ENCODE data around the gene AP5Z1. TPM values are rescaled to one million over a fixed set of nuclear protein-coding genes. Genes with fewer than 3 reads are reported as not detected.

The AP5Z1 gene
- total RNA-seq, 2 experiments from 2014 or later = 47.3 to 55.0 TPM

GRCh38 chr7:4835398-4836205 lies 60.2 kb downstream of the AP5Z1 start:
- Mint-ChIP-seq H3K27ac (no peak overlapping the region), H3K27me3 (ENCODE audit: low read depth) (no peaks in the 10 kb centered on the region), H3K9me3 (ENCODE audit: insufficient read depth) (no peaks in the 10 kb centered on the region), H3K4me1 (ENCODE audit: low read depth) (no peaks in the 10 kb centered on the region), H3K4me3 (no peak overlapping the region), H3K36me3 (ENCODE audit: low read depth) (no peaks in the 10 kb centered on the region)
- DNase-seq (no peak), ATAC-seq (no peak)
- CTCF ChIA-PET = no interaction called here
- POLR2A ChIA-PET = no interaction called here

- CTCF ChIA-PET = no interaction called here
- ATAC-seq (no peak), DNase-seq (no peak)
- Mint-ChIP-seq H3K36me3 (ENCODE audit: low read depth) (no peaks in the 10 kb centered on the region), H3K4me3 (no peak overlapping the region), H3K27ac (no peak overlapping the region), H3K4me1 (ENCODE audit: low read depth) (no peaks in the 10 kb centered on the region), H3K27me3 (ENCODE audit: low read depth) (no peaks in the 10 kb centered on the region), H3K9me3 (ENCODE audit: insufficient read depth) (no peaks in the 10 kb centered on the region)
- POLR2A ChIA-PET = no interaction called here
These were observed 60.8 kb downstream of the AP5Z1 start for GRCh38 chr7:4836206-4836661.

GRCh38 chr7:4837041-4837802 lies 61.8 kb downstream of the AP5Z1 start:
- no peaks in the 10 kb centered on the region for H3K36me3 Mint-ChIP-seq (ENCODE audit: low read depth)
- CTCF ChIA-PET = no interaction called here
- no peaks in the 10 kb centered on the region for H3K27me3 Mint-ChIP-seq (ENCODE audit: low read depth)
- POLR2A ChIA-PET = no interaction called here
- ATAC-seq = no peak
- no peak overlapping the region for H3K4me3 Mint-ChIP-seq
- no peaks in the 10 kb centered on the region for H3K9me3 Mint-ChIP-seq (ENCODE audit: insufficient read depth)
- no peaks in the 10 kb centered on the region for H3K4me1 Mint-ChIP-seq (ENCODE audit: low read depth)
- no peak for DNase-seq
- no peak overlapping the region for H3K27ac Mint-ChIP-seq

GRCh38 chr7:4837803-4838625 lies 62.6 kb downstream of the AP5Z1 start:
- Mint-ChIP-seq H3K4me1 (ENCODE audit: low read depth) (no peaks in the 10 kb centered on the region), H3K9me3 (ENCODE audit: insufficient read depth) (no peaks in the 10 kb centered on the region), H3K36me3 (ENCODE audit: low read depth) (no peaks in the 10 kb centered on the region), H3K27me3 (ENCODE audit: low read depth) (no peaks in the 10 kb centered on the region), H3K27ac (no peak overlapping the region), H3K4me3 (no peak overlapping the region)
- DNase-seq (no peak), ATAC-seq (no peak)
- CTCF ChIA-PET = no interaction called here
- POLR2A ChIA-PET = no interaction called here

- H3K4me1 Mint-ChIP-seq (ENCODE audit: low read depth) = no peaks in the 10 kb centered on the region
- no peak overlapping the region for H3K4me3 Mint-ChIP-seq
- no peaks in the 10 kb centered on the region for H3K27me3 Mint-ChIP-seq (ENCODE audit: low read depth)
- ATAC-seq = no peak
- ChIA-PET CTCF (no interaction called here), POLR2A (no interaction called here)
- no peak overlapping the region for H3K27ac Mint-ChIP-seq
- DNase-seq = no peak
- H3K9me3 Mint-ChIP-seq (ENCODE audit: insufficient read depth) = no peaks in the 10 kb centered on the region
- no peaks in the 10 kb centered on the region for H3K36me3 Mint-ChIP-seq (ENCODE audit: low read depth)
These were observed 63.4 kb downstream of the AP5Z1 start for GRCh38 chr7:4838626-4839334.

GRCh38 chr7:4840079-4840501 lies 64.7 kb downstream of the AP5Z1 start:
- DNase-seq (no peak), ATAC-seq (no peak)
- Mint-ChIP-seq H3K27me3 (ENCODE audit: low read depth) (peaks cover 2% of the 10 kb centered on the region), H3K4me1 (ENCODE audit: low read depth) (no peaks in the 10 kb centered on the region), H3K4me3 (no peak overlapping the region), H3K9me3 (ENCODE audit: insufficient read depth) (no peaks in the 10 kb centered on the region), H3K36me3 (ENCODE audit: low read depth) (no peaks in the 10 kb centered on the region), H3K27ac (no peak overlapping the region)
- ChIA-PET POLR2A (no interaction called here), CTCF (no interaction called here)

Small RNA genes lying within 50 kb of the gene (microRNA-seq; reads per million reads assigned to microRNA genes)
- gene MIR4656 = not detected

Other genes starting within 250 kb of the AP5Z1 start
- 10 to 100 TPM; 26.8 to 28.5 TPM for gene FOXK1, start 93.3 kb upstream of the AP5Z1 start, total RNA-seq
- under 1 TPM in 1 of 2 experiments, not detected in 1; 0.08 TPM for gene PAPOLB, start 86.4 kb downstream of the AP5Z1 start, total RNA-seq
- gene RADIL, start 108.1 kb downstream of the AP5Z1 start, total RNA-seq = under 1 TPM; 0.50 to 0.82 TPM
- gene MMD2, start 183.6 kb downstream of the AP5Z1 start, total RNA-seq = not detected

All from activated CD8-positive, alpha-beta T cell treated with anti-CD3 and anti-CD28 coated beads, Interleukin-2, amount 10 ng/mL, durations not matched to agents 7 days and 5 days (primary cell).